Posterior cingulate gyrus (tissue), 11 donors: Measurements from ENCODE around the gene PERM1.
"Not testable (repeated sequence)": the region's sequence is repeated elsewhere in the genome, so short reads cannot be mapped to it uniquely, and the experiment has no call there.

Experiments used
- DNase-seq, 10 donors: peaks; one replicate each; pipeline versions ENCODE4 v3.0.0 to v3.0.0-alpha.2; 2020 to 2021; ENCODE audit warnings: mixed read lengths in 3 of 10
- intact Hi-C: fragments of 100-400 bp; cut with DNase I; formaldehyde crosslinking; loops from one replicate; pipeline ENCODE4 v1.15.1; 2023

PERM1 gene, protein sequence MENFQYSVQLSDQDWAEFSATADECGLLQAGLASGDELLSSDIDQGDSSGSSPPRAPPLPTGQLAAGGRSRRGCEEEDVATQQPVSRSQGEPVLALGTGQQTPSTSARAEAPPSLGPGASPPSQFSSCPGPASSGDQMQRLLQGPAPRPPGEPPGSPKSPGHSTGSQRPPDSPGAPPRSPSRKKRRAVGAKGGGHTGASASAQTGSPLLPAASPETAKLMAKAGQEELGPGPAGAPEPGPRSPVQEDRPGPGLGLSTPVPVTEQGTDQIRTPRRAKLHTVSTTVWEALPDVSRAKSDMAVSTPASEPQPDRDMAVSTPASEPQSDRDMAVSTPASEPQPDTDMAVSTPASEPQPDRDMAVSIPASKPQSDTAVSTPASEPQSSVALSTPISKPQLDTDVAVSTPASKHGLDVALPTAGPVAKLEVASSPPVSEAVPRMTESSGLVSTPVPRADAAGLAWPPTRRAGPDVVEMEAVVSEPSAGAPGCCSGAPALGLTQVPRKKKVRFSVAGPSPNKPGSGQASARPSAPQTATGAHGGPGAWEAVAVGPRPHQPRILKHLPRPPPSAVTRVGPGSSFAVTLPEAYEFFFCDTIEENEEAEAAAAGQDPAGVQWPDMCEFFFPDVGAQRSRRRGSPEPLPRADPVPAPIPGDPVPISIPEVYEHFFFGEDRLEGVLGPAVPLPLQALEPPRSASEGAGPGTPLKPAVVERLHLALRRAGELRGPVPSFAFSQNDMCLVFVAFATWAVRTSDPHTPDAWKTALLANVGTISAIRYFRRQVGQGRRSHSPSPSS

GRCh38 chr1:981955-982558 lies at the start of gene PERM1:
TSS of gene PERM1 (minus strand) at chr1:982093. CDS start at chr1:981029, 1,064 bp downstream.
- intact Hi-C loops: no loop called here

DNA sequence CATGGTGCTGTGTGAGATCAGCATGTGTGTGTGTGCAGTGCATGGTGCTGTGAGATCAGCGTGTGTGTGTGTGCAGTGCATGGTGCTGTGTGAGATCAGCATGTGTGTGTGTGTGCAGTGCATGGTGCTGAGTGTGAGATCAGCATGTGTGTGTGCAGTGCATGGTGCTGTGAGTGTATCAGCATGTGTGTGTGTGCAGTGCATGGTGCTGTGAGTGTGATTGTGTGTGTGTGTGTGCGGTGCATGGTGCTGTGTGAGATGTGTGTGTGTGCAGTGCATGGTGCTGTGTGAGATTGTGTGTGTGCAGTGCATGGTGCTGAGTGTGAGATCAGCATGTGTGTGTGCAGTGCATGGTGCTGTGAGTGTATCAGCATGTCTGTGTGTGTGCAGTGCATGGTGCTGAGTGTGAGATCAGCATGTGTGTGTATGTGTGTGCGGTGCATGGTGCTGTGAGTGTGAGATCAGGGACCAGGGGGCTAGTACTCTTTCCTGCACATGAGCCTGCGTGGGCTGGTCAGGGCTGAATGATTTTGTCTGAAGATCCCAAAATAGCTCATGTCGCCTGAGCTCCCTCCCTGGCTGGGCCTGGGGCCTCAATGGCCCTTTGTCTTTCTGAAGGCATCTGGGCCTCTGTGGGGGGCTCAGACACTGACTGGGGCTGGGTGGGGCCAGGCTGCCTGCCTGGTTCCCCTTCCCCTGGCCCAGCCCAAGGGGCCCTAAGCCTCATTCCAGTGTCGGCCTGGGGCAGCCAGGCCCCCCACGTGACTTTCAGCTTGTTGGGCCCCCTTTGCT lies 49.2 kb upstream of the PERM1 start:
- not testable (repeated sequence) for DNase-seq

More at GRCh38 chr1:981955-982558, at the start of gene PERM1:
- DNase-seq: peak in 1 of 10 donors; percentile 75

GRCh38 chr1:1027791-1028190 lies 45.9 kb upstream of the PERM1 start:
- no peak for DNase-seq
- intact Hi-C loops: no loop called here

More for the DNA sequence above, 49.2 kb upstream of the PERM1 start:
- intact Hi-C loops: not testable (repeated sequence)

DNA sequence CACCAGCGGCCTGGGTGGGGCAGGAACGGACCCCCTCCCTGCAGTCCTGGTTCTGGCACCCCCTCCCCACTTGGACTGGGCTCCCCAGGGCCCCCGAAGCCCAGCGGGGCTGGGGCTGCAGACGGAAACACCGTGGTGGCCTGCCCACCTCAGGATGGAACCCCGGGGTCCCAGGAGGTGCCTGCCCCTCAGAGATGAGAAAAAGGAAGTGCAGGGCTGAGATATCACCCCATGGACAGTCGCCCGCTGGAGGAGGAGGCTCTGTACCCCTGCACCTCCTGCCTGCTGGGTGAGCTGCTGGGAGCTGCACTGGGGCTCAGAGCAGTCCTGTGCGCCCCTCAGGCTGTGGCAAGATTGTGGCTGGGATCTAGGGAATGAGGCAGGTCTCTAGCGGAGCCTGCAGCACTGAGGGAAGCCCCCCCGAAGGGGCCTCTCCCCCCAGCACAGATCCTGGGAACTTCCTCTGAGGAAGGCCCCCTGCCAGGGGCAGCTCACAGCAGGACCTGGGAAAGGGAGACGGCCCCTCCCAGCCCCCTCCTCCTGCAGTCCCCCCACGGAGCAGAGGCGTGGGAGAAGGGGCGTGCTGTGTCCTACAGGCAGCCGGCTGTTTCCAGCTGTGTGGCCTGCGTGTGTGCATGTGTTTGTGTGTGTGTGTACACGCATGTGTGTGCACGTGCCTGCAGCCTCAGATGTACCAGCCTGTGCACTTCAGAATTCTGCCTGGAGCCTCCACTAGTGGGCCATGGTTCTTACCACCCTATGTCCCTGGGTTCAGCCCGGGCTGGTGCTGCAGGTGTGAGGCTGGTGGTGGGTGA lies 44.9 kb upstream of the PERM1 start:
- DNase-seq: no peak
- intact Hi-C loops: no loop called here

DNA sequence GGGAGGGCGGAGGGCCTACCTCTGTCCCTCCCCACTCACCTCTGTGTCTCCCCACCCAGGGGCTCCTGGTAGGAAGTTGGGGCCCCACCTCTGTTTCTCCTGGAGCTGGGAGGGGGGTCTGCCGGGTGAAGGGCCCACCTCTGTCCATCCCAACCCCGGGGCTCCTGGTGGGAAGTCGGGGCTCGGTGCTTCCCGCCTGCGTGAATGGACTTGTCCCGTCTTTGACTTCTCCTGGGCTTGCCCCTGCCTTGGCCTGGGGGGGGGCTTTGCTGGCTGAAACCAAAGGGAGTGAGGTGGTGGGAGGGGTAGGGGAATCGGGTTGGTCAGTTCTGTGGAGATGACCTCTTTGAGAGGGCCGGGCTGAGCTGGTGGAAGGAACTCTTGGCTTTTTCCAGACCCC lies 43.8 kb upstream of the PERM1 start:
- no peak for DNase-seq
- intact Hi-C loops: no loop called here

DNA sequence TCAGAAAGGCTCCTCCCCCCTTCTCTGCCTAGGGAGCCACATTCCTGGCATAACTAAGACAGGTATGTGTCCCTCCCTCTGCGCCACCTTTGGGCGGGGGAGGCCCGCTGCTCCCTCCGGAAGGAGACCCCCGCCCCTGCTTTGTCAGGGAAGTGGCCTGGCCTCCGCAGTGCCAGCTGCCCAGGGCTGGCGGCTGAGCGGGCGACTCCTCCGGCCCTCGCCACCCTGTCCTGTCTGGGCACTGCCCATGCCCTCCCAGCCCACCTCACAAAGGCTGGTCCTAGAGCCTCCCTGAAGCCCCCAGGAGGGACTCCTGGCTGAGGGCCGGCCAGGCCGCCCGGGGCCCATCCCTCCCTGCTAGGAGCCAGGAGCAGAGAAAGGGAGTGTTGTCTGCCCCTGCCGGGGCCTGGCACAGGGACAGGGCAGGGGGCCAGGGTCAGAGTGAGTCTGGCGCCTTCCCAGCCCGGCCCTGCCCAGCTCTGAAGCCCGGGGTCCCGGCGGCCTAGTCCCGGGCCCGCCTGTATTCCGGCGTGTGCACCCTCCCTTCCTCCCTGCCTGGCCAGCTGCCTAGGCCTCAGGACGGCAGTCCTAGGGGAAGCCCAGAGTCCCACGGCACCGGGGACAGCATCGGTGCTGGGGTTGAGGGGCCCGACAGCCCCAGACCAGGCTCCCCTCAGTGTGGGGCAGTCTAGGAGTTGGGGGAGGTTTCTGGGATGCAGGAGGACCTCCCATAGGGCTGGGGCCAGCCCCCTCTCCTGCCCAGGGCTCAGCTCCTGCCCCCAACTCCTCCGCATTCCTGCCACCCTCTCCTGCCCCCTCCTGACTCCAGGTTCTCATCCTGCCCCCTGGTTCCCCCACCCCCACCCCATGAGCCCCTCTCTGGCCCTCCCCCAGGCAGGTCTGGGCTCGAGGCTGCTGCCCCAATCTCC lies 43.1 kb upstream of the PERM1 start:
- DNase-seq: peak in 2 of 10 donors; percentile 39 to 70

DNA sequence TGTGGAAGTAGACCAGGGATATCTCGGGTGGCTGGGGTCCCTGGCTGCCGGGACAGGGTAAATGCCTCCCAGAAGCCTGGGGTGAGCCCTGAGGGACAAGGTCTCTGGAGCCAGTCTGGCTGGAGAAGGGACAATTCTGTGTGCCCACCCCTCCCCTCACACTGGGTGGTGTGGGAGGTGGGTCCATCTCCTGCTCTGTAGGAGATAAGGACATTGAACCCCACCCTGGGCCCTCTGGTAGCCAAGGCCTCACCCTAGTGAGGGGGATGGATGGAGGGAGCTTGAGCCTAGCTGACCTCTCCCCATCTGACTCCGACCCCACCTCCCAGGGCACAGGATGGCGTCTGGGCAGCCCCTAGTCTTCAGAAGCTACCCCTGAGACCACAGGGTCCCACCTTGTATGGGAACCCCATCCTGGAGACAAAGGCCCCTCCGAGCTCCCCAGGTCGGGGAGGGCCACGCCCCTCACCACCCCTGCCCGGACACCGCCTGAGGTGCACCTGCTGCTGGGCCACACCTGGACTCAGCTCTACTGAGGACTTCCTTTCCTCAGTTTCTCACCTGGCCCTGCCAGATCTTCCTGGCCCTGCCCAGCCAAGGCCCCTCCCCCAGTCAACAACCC lies 42.4 kb upstream of the PERM1 start:
- intact Hi-C loops: no loop called here
- DNase-seq: no peak

More for the DNA sequence above, 43.1 kb upstream of the PERM1 start:
- intact Hi-C loops: no loop called here

DNA sequence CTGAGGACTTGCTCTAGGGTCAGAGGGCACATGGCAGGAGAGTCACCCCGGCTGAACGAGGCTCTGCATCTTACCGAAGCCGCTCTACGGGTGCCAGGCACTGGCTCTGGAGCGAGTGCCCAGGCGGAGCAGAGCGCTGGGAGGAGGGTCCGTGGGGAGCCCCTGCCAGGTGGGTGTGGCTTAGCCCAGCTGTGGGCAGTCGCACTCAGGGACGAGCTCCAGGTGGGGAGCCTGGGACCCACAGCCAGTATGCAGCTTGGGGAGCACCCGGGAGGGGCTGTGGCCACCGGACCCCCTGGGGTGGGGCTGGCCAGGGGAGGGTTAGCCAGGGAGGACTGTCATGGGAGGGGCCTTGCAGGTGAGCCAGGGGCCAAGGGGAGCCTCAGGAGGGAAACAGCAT lies 41.8 kb upstream of the PERM1 start:
- no peak for DNase-seq
- intact Hi-C loops: no loop called here

DNA sequence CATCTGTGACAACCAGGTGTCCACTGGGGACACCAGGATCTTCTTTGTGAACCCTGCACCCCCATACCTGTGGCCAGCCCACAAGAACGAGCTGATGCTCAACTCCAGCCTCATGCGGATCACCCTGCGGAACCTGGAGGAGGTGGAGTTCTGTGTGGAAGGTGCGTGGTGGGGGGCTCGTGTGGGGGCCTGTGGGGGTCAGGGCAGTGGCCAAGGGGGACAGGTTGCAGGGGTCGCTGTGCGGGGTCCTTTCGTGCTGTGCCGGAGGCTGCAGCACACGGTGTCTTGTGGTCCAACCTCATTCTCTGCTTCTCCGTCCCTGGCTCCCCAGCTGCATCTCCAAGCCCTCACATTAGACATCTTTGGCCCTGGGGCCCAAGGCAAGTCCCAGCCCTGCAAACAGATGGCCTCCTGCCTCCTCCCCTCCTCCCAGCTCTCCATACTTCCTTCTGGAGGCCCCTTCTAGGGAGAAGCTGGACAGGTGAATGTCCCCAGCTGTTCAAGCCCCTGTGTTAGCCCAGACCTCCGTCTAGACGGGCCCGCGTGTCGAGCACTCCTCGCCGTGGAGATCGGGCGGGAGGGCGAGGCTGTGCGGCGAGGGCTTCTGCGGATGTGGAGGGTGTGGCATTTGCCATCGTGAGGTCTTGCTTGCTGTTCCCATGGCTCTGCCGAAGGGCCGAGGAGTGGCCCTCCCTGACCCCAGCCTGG lies 40.6 kb upstream of the PERM1 start:
- DNase-seq: no peak
- intact Hi-C loops: no loop called here

GRCh38 chr1:1021920-1022259 lies 40.0 kb upstream of the PERM1 start:
- intact Hi-C loops: no loop called here
- no peak for DNase-seq

- no peak for DNase-seq
- intact Hi-C loops: no loop called here
Measured at GRCh38 chr1:1021010-1021919, 39.4 kb upstream of the PERM1 start.

GRCh38 chr1:1020415-1021009 lies 38.6 kb upstream of the PERM1 start:
- intact Hi-C loops: no loop called here
- DNase-seq: no peak

- intact Hi-C loops: loop anchor here (2.0 kb wide), 1 partner anchor 13 kb away; no protein-coding TSS in a partner anchor
- DNase-seq: peak in 1 of 10 donors; percentile 67
Measured at GRCh38 chr1:1020000-1020404, 38.1 kb upstream of the PERM1 start, which contains the start of gene AGRN. TSS of gene AGRN (plus strand) at chr1:1020120. CDS start at chr1:1020173, 53 bp downstream.

DNA sequence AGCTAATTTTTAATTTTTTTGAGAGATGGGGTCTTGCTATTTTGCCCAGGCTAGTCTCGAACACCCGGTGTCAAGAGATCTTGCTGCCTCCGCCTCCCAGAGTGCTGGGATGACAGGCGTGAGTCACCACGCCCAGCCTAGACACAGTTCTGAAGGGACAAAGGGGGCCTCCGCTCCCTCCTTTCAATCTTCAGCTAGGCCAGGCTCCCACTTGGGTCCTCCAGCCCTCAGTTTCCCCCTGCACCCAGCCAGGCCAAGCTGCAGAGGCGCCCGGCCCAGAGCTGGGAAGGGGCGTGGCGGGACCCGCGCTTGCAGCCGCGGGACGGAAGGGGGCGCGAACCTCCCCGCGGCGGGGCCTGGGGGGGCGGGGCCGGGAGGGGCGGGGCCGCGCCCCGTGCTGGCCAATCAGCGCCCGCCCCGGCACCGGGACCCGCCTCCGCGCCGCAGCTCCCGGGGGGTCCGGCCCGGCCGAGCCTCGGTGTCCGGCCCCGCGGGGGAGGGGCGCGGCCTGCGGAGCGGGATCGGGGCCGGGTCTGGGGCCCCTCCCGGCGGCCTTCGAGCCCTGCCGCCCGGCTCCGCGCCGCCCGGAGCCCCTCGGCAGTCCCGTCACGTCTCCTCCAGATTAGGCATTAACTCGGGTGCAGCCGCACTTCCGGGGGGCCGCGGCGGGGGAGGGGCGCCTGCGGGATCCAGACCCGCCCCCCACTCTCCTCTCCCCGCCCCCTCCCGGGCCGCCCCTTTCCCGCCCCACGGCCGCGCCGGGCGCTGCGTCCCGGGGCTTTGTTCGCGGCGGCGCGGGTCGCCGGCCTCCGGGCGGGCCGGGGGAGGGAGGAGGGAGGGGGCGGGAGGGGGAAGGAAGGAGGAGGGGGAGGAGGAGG lies 37.5 kb upstream of the PERM1 start:
- DNase-seq: peak; percentile 61 to 97 (median 76)
- intact Hi-C loops: loop anchor here (2.0 kb wide), 1 partner anchor 13 kb away; no protein-coding TSS in a partner anchor

DNA sequence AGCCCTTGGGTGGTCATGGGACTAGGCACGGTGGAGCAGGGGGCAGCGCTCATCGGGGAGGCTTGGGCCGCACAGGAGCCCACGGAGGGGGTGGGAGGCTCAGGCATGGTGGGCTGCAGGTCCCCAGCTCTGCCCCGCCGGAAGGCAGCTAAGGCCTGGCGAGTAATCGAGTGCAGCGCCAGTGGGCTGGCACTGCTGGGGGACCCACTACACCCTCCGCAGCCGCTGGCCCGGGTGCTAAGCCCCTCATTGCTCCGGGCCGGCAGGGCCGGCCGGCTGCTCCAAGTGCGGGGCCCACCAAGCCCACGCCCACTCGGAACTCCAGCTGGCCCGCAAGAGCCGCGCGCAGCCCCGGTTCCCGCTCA lies 36.4 kb upstream of the PERM1 start:
- intact Hi-C loops: loop anchor here (2.0 kb wide), 1 partner anchor 14 kb away; no protein-coding TSS in a partner anchor
- DNase-seq: not testable (repeated sequence)
